HG02623 (cell line): Measurements from ENCODE around the gene CAPS.

ENCODE experiments used
- ATAC-seq: cut with Tn5 transposase; IDR thresholded peaks from one replicate; pipeline ENCODE4 v1.9.1; 2021; ENCODE audit warnings: moderate library complexity; ENCODE audit not compliant: unreplicated experiment

CAPS gene

DNA sequence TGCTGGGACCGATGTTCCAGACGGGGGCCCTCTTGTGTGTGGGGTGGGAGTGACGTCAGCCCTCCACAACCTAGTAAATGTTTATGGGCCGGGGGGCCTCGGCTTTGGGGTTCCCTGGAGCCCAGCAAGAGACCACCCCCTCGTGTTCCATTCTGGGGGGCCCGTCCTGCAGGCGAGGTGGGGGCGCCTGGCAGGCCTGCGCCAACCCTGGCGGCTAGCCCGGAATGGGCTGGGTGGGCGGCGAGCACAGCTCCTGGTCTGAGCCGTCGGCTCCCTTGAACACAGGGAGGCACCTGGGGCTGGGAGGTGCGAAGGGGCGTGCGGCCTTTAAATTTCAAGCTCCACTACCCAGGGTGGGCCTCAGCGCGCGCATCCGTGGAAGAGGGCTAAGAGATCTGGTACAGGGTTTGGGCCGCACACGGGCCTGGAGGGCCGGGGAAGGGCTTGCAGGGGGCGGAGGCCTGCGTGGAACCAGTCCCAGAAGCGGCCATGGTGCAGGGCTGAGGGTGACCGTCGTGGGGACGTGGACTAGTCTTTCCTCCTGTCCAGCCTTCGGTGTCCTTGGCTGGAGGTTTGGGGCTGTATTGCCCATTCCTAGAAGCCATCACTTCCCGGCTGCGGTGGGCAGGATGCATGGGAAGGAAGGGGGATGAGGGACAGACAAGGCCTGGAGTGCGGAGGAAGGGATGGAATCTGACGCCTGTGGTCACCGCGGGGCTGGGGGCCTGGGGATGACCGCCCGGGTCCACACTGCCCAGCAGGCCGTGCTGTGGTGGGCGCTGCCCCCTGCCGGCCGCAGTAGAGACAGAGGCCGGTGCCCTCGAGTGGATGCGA, 21.9 kb upstream of the CAPS start:
- no peak for ATAC-seq

DNA sequence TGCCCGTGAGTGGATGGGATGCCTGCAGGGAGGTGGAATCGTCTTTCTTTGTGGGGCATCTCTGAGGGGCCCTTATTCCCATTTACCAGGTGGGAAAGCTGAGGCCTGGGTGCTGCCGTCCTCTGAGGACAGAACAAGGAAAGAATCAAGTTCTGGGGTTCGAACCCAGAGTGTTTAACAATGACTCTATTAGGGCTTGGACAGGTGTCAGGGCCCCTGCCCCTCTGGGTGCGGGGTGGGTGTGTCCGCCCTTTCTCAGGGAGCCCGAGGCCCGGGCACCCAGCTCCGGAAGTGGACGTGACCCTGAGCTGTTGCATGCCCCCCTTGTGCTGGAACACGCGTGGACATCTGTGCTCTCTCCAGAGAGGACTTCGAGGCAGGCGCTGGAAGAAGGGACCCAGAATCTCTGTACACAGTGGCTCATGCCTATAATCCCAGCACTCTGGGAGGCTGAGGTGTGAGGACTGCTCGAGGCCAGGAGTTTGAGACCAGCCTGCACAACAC, 21.2 kb upstream of the CAPS start:
- ATAC-seq, result no peak

DNA sequence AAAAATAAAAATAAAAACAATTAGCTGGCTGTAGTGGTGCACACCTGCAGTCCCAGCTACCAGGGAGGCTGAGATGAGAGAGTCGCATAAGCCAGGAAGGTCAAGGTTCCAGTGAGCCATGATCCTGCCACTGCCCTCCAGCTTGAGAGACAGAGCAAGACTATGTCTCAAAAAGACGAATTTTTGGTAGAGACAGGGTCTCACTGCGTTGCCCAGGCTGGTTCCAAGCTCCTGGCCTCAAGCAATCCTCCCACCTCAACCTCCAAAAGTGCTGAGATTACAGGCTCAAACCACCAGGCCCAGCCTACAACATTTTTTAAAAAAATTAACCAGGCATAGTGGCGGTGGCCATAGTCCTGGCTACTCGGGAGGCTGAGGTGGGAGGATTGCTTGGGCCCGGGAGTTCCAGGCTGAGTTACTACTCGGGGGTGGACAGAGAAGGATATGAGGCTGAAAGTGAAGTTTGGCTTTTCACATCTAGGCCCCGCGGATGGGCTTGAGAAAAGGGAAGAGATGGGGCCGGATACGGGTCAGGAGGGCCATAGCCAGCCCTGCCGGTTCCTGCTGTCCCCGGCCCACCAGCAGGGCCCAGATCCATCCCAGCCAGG, 20.7 kb upstream of the CAPS start:
- ATAC-seq, result no peak

DNA sequence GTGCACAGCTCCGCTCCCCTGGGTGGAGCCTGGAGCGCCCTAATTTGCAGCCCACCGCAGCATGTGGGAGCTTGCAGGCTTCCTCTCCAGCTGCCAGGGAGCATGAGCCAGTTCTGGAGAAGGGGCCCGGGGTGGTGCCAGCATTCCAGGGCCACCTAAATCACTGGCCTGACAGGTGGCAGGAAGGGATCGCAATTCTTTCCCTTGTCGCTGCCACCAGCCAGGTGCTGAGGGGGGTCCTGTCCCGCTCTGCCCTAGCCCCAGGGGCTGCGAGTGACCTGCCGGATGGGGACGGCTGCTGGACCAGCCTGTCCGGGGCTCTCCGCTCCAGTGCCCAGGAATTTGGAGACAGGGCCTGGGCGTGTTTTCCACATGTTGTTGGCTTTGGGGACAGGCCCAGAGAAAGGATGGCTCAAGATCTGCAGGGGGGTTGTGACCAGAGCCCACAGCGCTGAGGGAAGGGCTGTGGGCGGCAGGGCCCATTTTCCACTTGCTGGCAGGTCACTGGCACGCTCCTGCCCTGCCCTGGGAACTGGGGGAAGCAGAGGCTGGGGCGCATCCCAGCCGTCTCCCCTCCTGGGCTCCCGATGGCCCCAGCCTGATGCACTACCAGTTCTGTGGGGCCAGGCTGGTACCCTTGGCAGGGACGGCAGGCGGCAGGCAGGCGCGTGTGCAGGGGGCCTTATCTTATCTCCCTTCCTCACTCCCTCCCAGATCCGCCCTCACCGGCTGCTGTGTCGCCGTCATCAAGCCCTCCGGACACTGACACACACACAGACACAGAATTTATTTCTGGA, 19.9 kb upstream of the CAPS start:
- no peak for ATAC-seq

DNA sequence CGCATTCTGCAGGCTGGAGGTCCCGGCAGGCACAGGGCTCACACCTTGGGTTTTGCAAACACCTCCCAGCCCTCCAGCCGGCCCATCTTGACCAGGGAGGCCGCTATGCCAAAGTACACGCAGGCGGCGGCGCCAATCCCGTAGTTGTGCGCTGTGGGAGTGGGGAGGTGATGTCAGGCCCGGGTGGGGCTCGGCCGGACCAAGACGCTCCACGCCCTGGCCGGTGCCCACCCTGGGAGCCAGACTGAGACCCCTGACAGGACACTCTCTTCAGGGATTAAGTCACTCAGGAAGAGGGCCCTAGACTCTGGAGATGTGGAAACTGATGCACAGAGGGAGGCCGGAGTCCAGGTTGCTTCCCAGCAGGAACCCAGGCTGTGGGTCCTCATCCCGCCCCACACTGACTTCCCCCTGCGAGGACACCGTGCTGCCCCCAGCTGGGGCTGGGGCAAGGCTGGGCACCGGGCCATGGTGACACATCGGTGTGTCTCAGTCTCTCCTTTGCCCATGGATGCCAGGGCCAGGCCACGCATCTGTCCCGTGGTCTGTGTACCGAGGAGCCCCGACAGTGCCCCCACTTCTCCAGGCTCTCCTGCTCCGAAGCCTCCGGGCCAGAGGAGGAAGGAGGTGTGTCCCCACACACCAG, 19.2 kb upstream of the CAPS start:
- no peak for ATAC-seq

DNA sequence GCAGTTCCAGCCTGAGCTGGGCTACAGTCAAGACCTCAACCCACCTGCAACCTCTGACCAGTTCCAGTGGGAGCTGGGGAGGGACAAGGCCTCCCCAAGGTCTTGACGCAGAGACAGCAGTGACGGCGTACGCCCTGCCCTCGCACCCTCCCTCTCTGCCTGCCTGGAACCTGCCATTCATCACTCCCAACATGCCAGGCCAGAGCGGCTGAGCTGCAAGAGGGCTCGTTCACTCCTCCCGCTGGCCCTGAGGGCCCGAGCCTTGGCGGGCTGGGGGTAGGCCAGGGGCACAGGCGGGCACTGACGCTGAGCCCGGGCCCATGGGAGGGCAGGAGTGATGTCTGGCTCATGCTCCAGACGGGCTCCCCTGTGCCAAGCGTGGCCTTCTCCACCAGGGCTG, 18.6 kb upstream of the CAPS start:
- ATAC-seq, result no peak

DNA sequence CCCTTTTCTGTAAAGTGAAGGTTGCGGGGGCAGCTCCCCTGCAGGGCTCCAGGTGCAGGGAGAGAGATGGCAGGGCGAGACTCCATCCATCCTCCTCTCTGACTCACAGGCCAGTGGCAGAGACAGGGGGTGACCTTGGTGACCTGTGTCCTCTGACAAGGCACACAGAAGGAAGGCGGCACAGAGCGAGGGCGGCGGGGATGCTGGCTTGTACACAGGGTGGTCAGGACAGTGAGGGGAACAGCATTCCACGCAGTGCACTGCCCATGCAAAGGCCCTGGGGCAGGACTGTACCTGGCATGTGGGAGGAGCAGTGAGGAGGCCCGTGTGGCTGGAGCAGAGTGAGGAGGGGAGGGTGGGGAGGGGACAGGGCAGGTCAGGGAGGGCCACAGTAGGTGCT, 18.2 kb upstream of the CAPS start:
- no peak for ATAC-seq

DNA sequence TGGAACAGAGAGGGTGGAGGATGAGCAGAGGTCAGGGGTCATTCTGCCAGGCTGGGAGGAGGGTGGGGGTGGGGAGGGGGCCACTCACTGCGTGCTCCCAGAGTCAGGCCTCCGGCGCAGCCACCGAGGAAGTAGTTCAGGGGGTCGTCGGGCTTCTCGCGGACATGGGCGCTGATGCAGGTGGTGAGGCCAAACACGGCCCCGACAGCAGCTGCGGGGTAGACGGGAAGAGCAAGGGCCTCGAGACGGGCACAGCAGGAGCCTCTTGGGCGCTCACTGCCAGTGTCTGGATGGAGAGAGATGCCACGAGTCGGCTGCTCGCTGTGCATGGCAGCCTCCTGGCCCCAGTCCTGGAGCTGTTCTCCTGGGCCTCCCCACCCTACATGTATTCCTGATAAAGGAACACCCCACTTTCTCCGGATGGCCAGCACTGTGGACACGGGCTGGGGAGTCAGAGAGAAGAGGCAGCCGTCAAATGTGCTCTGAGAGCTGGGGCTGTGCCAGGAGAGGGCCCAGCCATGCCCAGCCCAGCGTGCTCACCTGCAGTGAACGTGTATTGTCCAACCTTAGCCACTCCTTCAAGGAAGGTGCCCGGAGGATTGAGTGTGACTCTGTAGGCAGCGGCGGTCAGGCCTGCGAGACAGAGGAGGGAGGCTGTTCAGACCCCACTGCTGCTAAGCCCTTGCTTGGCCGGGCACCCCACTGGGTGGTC, 17.5 kb upstream of the CAPS start:
- ATAC-seq, result no peak

DNA sequence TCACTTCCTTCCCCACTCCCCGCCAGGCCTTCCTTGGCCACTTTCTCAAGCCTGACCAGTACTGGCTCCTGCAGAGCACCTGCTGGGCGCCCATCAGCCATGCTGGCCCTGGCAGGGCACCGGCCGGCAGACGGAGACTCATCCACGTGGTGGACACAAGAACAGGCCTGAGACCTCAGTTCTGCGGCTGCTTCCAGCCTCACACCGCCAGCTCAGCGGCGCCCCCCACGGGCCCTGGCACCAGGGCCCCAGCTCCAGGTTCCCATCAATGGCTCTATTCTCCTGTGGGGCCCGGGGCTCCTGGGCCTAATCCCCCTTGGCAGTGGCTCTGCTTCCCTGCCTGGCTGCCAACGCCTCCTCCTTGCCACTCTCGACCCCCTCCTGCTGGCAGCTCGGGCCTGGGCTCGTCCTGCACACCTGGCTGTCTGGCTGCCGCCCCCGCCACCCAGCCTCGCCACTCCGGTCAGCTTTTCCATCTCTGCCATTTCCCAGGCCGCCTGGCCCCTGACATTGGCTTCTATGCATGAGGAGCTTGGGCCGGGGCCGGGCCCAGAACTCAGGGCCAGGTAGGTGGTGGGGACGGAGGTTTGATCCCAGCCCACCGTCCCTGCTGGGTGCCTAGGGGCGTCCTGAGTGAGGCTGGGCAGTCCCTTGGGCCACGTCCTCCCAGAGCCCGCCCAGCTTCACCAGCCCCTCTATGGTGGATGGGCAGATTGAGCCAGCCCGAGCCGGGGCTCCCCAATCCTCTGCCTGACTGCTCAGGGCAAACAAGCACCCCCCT, 16.7 kb upstream of the CAPS start:
- no peak for ATAC-seq

DNA sequence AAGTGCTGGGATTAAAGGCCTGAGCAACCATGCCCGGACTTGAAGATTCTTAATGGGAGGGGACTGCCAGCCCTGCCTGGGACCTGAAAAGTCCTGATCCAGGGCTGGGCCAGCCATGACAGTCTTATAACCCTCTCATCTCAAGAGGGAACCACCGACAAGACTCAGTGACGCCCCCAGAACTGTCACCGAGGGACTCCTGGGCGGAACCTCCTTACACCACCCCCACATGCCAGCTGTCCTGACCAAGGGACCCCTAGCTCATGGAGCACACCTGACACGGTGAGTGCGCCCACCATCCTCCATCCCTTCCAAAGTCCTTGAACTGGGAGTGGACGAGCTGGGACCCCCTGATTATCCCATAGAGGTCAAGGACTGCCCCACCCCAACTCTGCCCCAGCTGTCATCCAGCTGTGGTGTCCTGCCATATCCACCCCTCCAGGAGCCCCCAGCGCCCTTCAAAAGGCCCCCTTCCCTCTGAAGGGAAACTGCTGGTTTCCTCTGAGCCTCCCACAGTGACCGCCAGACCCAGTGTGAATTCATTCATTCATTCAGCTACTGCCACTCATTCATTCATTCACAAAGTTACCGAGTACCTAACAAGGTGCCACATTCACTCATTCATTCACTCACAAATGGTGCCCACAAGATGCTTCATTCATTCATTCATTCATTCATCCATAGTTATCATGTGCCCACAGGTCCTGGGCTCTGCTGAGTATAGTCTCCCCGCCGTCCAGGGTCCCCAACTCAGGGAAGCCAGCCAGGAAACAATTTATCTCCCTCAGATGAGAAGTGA, 14.1 kb upstream of the CAPS start:
- no peak for ATAC-seq

DNA sequence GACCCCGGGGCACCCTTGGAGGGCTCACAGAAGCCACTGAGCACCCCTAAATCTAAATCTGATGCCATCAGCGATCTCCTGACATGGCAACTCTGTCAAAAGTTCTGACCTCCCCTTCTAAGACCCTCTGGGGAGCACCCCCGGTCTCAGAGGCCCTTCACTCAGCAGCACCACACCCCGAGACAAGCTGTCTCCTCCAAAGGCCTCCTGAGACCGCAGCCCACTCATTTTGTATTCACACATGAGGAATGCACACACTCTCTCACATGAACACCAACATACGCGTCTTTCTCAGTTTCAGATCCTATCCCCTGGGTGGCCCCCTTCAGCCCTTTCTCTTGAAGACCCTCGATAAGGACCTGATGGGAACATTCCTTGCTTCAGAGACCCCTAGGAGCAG, 13.1 kb upstream of the CAPS start:
- no peak for ATAC-seq

DNA sequence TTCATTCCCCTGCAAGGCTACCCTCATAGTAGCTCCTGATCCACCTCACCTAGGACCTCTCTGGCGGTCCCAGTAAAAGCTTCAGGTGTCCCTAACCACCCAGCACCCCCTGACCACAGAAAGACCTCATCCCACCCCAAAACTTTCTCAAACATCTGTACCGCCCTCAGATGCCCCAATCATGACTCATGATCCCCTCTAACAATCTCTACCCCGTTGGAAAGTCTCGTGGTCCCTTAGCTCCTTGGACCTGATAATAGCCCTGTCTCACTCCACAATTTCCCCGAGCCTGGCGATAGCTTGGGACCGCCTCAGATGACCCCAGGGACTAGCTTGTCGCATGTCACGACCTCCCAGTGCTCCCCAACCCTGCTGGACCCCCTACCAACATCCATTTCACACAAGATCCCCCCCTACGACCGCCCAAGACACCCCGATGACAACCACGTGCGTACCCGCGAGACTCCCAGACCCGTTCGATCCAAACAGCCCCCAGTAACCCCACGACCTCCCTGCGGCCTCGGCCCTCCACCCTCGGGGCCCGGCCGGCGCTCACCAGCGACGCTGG, 10.9 kb upstream of the CAPS start:
- ATAC-seq, result no peak

DNA sequence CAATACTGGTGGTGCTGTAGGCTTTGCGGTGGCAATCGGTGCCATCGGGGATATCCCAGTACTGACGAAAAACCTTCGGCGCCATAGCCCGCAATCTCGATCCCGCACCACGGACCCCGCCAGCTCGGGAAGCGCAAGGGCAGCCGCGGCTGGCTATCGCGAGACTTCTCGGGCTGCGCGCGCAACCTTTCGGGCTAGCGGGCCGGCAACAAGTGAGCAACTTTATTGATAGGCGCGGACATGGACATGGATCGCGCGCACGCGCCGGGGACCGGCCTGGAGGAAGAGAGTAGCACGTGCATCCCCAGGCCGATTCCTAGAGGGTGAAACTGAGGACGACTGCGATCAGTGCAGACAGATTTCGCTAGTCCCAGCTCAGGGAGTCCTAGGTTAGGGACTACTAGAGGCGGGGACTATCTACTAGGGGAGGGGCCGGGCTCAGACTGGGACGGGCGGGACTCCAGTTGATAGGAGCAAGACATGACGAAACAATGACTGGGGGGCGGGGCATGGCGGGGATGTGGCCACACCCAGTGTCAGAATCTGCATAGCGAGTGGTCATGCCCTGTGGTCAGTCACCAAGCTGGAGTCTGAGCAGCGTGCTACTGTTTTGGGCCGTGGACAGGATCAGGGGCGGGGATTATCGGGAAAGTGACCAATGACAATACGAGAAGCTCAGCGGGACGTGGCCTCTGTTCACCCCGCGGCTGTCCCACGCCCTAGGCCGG, 10.3 kb upstream of the CAPS start, which contains the start of gene NDUFA11:
NDUFA11 (minus strand) TSS at position 167 of the 728 bp plus-strand sequence; CDS start at position 85, 82 bp downstream.
- ATAC-seq, result peak; percentile 32

DNA sequence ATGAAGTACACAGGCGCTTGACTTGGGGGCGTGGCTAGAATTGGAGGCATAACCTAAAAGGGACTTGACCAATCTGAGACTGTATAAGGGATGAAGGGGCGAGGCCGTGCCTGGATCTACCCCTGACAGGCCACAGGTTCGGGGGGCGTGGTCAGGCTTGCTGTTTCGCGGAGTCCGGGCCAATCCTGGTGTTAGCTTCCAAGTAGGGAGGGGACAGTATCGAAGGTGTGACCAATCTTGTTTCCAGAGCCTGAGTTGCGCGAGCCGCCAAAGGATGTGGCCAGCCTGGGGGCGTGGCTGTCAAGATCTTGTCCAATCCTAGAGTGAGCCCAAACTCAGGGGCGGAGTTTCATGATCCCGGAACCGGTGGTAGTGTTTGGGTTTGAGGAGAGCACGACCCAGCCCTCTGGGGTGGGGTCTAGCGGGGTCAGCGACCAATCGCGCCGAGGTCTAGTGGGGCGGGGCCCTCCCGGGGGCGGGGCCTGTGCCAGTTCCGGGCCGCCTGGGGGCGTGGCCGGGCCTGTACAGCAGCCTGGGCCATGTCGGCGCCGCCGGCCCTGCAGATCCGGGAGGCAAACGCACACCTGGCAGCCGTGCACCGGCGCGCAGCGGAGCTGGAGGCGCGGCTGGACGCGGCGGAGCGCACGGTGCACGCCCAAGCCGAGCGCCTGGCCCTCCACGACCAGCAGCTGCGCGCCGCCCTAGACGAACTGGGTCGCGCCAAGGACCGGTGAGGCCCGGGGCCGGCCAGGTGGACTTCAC, 9.5 kb upstream of the CAPS start, which contains the start of gene VMAC:
VMAC (plus strand) TSS at position 521 of the 762 bp plus-strand sequence; CDS start at position 540, 19 bp downstream.
- peak; percentile 70 for ATAC-seq

DNA sequence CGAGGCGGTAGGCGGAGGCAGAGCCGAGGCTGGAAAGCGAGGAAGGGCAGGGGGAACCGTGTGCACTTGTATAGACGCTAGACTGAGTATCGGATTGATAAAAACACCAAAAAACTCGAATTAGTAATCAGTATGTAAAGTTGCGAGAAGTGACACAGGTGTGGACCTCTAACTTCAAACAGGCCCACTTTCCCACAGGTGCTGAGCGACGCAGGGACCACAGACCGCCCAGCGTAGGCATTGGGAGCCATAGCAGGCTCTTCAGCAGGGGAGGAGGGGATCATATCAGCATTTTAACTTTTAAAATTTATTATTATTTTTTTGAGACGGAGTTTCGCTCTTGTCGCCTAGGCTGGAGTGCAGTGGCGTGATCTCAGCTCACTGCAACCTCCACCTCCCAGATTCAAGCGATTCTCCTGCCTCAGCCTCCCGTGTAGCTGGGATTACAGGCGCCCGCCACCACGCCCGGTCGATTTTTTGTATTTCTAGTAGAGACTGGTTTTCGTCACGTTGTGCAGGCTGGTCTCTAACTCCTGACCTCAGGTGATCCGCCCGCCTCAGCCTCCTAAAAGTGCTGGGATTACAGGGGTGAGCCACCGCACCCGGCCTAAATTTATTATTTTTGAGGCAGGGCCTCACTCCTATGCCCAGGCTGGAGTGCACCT, 8.8 kb upstream of the CAPS start:
- ATAC-seq, result no peak

DNA sequence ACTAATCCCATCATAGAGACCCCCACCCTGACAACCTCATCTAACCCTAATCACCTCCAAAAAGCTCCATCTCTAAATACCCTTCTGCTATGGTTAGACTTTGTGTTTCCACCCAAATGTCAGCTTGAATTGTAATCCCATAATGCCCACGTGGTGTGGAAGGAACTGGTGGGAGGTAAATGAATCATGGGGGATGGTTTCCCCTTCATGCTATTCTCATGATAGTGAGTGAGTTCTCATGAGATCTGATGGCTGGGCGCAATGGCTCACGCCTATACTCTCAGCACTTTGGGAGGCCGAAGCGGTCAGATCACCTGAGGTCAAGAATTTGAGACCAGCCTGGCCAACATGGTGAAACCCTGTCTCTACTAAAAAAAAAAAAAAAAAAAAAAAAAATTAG, 6.8 kb upstream of the CAPS start:
- ATAC-seq, result no peak
